HG02943 (cell line): Measurements from ENCODE around the gene BAZ1A.

Experiments
- ATAC-seq: cut with Tn5 transposase; IDR thresholded peaks from one replicate; pipeline ENCODE4 v1.9.1; 2021; ENCODE audit warnings: mild to moderate bottlenecking, low read depth, moderate library complexity; ENCODE audit not compliant: unreplicated experiment

Gene BAZ1A

GRCh38 chr14:34732802-34733201, 142.4 kb downstream of the BAZ1A start:
- no peak for ATAC-seq

GRCh38 chr14:34723867-34724266, 151.3 kb downstream of the BAZ1A start:
- no peak for ATAC-seq

- ATAC-seq = no peak
Observed at GRCh38 chr14:34722723-34723545, 152.2 kb downstream of the BAZ1A start.

GRCh38 chr14:34721129-34721528, 154.0 kb downstream of the BAZ1A start:
- ATAC-seq = no peak

GRCh38 chr14:34718750-34719304, 156.3 kb downstream of the BAZ1A start:
- ATAC-seq = no peak

GRCh38 chr14:34715127-34715863, 159.9 kb downstream of the BAZ1A start:
- ATAC-seq = no peak

- peak; percentile 82 for ATAC-seq
Observed at GRCh38 chr14:34714320-34715126, 160.6 kb downstream of the BAZ1A start, which contains the start of gene CFL2. Gene CFL2, minus strand, starts transcription at chr14:34714593. Its CDS starts 53 bp downstream, at chr14:34714540.

GRCh38 chr14:34713681-34714319, 161.4 kb downstream of the BAZ1A start:
- ATAC-seq = peak; percentile 5

- ATAC-seq = no peak
Observed at GRCh38 chr14:34713122-34713680, 162.0 kb downstream of the BAZ1A start.

GRCh38 chr14:34711796-34712712, 163.1 kb downstream of the BAZ1A start:
- ATAC-seq = no peak

- no peak for ATAC-seq
Observed at GRCh38 chr14:34711169-34711568, 164.0 kb downstream of the BAZ1A start.

GRCh38 chr14:34710744-34711143, 164.4 kb downstream of the BAZ1A start:
- no peak for ATAC-seq

- no peak for ATAC-seq
Observed at GRCh38 chr14:34710006-34710405, 165.2 kb downstream of the BAZ1A start.

GRCh38 chr14:34707722-34708121, 167.4 kb downstream of the BAZ1A start:
- no peak for ATAC-seq
